Sigmoid colon (tissue), 7 donors: ENCODE data around the gene PRSS22. TPM values are rescaled to one million over a fixed set of nuclear protein-coding genes. Genes with fewer than 3 reads are reported as not detected.

Experiments
- DNase-seq: peaks from one replicate; pipeline ENCODE4 v3.0.0-alpha.2; 2019
- H3K27ac ChIP-seq, 4 donors: fragments of 200-600 bp; sonication (generic); one replicate each; pipeline ENCODE4 v1.5.1; 2016 to 2019; ENCODE audit warnings: mild to moderate bottlenecking in 1 of 4
- H3K27me3 ChIP-seq, 3 donors: fragments of 200-600 bp; sonication (generic); one replicate each; pipeline ENCODE4 v1.5.1; 2019; ENCODE audit warnings: mild to moderate bottlenecking in 1 of 3
- H3K36me3 ChIP-seq, 4 donors: fragments of 200-600 bp; sonication (generic); one replicate each; pipeline ENCODE4 v1.5.1; 2016 to 2019
- H3K4me1 ChIP-seq, 4 donors: fragments of 200-600 bp; sonication (generic); one replicate each; pipeline ENCODE4 v1.5.1; 2017 to 2019
- H3K4me3 ChIP-seq, 4 donors: fragments of 200-600 bp; sonication (generic); one replicate each; pipeline ENCODE4 v1.5.1; 2017 to 2019; ENCODE audit warnings: mild to moderate bottlenecking in 2 of 4, moderate library complexity in 1 of 4
- H3K9me3 ChIP-seq, 4 donors: fragments of 200-600 bp in 3 of 4; sonication (generic) in 3 of 4; one replicate each; pipeline versions ENCODE4 v1.5.1 to v1.6.1; 2013 to 2019
- EP300 ChIP-seq, 4 donors: sonication (generic); formaldehyde crosslinking; IDR thresholded peaks; one replicate each; pipeline ENCODE4 v1.6.1; 2017; ENCODE audit warnings: antibody characterized with exemption in 4 of 4
- POLR2A ChIP-seq, 2 donors: fragments of 450-650 bp; IDR thresholded peaks; one replicate each; pipeline ENCODE4 v1.6.1; 2016; ENCODE audit warnings: antibody characterized with exemption in 2 of 2, mild to moderate bottlenecking in 2 of 2, moderate library complexity in 2 of 2
- POLR2AphosphoS5 ChIP-seq, 4 donors: sonication (generic); formaldehyde crosslinking; IDR thresholded peaks; one replicate each; pipeline ENCODE4 v1.6.1; 2017; ENCODE audit warnings: antibody characterized with exemption in 4 of 4
- WGBS, 2 donors: extraction: QIAGEN DNeasy Blood & Tissue Kit; methylation state at CpG; one replicate each; pipeline ENCODE4 v1.1.7; 2013; 5-methylcytosine and 5-hydroxymethylcytosine counted together
- intact Hi-C: fragments of 100-400 bp; cut with DNase I; formaldehyde crosslinking; loops from one replicate; pipeline ENCODE4 v1.15.1; 2023
- polyA plus RNA-seq, 3 donors: library from polyadenylated mRNA; stranded (reverse); fragments of 200-250 nt; gene quantifications; one replicate each; pipeline ENCODE4 v1.2.3, GENCODE V29; 2013
- total RNA-seq, 4 donors: library from RNA; depleted of rRNA; stranded (reverse); fragments of >200 nt; gene quantifications; one replicate each; pipeline ENCODE4 v1.1.0, GENCODE V29; 2016
- TF ChIP-seq, protein P1 (sequence below), 4 experiments: fragments of 450-650 bp in 3 of 4; fragments of 200-600 bp in 1 of 4; IDR thresholded peaks; one replicate each; pipeline ENCODE4 v1.5.1; 2016 to 2019; ENCODE audit warnings: antibody characterized with exemption in 4 of 4, mild to moderate bottlenecking in 3 of 4, moderate library complexity in 2 of 4
- donor health status: healthy with polysubstance abuse.
- donor health status: Bipolar disorder and iron deficiency.
- donor health status: healthy.

The PRSS22 gene
- total and polyA plus RNA-seq, 7 donors: 20.8 TPM; not detected in 6

DNA sequence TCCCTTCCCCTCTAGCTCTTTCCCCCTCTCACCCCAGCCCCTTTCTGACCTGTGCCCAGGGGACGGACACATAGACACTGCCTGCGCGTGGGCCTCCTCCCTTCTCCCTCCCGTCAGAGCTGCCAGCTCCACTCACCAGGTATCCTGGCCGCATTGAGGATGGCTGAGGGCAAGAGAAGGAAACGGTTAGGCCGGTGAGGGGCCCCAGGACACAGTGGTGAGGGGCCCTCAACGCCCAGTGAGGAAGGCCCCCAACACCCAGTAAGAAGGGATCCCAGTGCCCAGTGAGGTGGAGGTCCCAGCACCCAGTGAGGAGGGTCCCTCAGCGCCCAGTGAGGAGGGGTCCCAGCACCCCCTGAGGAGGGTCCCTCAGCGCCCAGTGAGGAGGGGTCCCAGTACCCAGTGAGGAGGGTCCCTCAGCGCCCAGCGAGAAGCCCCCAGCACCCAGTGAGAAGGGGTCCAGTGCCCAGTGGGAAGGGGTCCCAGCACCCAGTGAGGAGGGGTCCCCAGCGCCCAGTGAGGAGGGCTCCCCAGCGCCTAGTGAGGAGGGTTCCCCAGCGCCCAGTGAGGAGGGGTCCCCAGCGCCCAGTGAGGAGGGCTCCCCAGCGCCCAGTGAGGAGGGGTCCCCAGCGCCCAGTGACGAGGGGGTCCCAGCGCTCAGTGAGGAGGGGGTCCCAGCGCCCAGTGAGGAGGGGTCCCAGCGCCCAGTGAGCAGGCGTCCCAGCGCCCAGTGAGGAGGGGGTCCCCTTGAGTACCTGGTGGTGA, 1.1 kb downstream of the PRSS22 start:
- intact Hi-C loops: no loop called here
- Histone ChIP-seq H3K4me3 (no peak overlapping the region), H3K36me3 (no peaks in the 10 kb centered on the region), H3K4me1 (peaks cover 0 to 4% (median 0%) of the 10 kb centered on the region in 4 donors), H3K27ac (no peak overlapping the region), H3K9me3 (peaks cover 1 to 9% (median 3%) of the 10 kb centered on the region in 4 donors), H3K27me3 (peaks cover 19 to 68% (median 53%) of the 10 kb centered on the region in 3 donors)
- 83 to 87% methylated on average over 24 of the region's 24 CpGs for WGBS, 2 donors
- no peak for TF ChIP-seq POLR2AphosphoS5 (IDR thresholded peaks at IDR 0.05)
- no peak for TF ChIP-seq POLR2A (IDR thresholded peaks at IDR 0.05)
- TF ChIP-seq, protein P1, sequence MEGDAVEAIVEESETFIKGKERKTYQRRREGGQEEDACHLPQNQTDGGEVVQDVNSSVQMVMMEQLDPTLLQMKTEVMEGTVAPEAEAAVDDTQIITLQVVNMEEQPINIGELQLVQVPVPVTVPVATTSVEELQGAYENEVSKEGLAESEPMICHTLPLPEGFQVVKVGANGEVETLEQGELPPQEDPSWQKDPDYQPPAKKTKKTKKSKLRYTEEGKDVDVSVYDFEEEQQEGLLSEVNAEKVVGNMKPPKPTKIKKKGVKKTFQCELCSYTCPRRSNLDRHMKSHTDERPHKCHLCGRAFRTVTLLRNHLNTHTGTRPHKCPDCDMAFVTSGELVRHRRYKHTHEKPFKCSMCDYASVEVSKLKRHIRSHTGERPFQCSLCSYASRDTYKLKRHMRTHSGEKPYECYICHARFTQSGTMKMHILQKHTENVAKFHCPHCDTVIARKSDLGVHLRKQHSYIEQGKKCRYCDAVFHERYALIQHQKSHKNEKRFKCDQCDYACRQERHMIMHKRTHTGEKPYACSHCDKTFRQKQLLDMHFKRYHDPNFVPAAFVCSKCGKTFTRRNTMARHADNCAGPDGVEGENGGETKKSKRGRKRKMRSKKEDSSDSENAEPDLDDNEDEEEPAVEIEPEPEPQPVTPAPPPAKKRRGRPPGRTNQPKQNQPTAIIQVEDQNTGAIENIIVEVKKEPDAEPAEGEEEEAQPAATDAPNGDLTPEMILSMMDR (IDR thresholded peaks at IDR 0.05): no peak
- no peak for TF ChIP-seq EP300 (IDR thresholded peaks at IDR 0.05)
- DNase-seq: no peak

DNA sequence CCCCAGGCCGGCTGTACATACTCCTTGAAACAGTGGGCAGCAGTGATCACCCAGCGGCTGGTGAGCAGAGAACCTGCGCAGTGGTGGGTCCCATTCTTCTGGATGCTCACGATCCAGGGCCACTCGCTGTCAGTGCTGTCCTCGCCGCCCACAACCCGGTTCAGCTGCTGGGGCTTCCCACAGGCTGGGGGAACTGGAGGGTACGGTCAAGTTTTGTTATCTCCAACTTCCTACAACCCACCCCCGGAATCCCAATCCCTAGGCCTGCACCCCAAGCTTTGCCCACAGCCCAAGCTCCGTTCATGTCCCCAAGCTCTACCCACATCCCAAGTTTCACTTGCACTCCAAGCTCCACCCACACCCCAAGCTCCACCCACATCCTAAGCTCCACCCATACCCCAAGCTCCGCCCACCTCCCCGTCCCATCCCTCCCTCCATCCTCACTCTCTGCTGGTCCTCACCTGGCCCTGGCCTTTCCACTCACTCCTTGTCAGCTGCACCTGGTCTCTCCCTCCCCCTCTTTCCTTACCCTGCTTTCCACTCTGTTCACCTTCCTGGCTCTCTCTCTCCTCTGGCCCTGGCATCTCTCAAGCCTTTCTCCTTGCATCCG, 1.8 kb downstream of the PRSS22 start:
- TF ChIP-seq, protein P1 (IDR thresholded peaks at IDR 0.05): no peak
- TF ChIP-seq POLR2AphosphoS5 (IDR thresholded peaks at IDR 0.05): no peak
- TF ChIP-seq EP300 (IDR thresholded peaks at IDR 0.05): no peak
- no peak for TF ChIP-seq POLR2A (IDR thresholded peaks at IDR 0.05)
- Histone ChIP-seq H3K9me3 (peaks cover 0 to 9% (median 3%) of the 10 kb centered on the region in 4 donors), H3K36me3 (no peaks in the 10 kb centered on the region), H3K27ac (no peak overlapping the region), H3K27me3 (peaks cover 19 to 74% (median 60%) of the 10 kb centered on the region in 3 donors), H3K4me1 (peaks cover 0 to 4% (median 0%) of the 10 kb centered on the region in 4 donors), H3K4me3 (no peak overlapping the region)
- intact Hi-C loops: no loop called here
- DNase-seq: no peak
- WGBS, 2 donors: 91 to 92% methylated on average over 14 of the region's 14 CpGs

DNA sequence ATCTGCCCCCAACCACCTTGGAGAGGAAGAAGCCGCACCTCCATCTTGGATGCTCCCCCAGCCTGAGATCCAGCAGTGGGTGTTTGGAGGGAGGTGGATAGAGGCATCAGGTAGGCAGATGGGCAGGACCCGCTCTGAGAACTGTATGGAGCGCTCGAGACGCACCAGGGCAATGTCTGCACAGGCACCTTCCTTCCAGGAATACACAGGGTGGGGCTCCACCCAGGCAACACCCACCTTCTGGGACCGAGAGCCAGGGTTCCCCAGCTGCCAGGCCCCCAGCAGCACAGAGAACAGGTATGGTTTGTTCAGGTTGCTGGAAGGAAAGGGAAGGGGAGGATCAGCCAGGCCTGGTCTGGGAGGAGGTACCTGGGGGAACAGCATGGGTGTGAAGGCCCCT, 2.4 kb downstream of the PRSS22 start:
- WGBS, 2 donors: 53 to 65% methylated on average over 6 of the region's 6 CpGs
- Histone ChIP-seq H3K9me3 (peaks cover 0 to 5% (median 3%) of the 10 kb centered on the region in 4 donors), H3K4me3 (no peak overlapping the region), H3K36me3 (no peaks in the 10 kb centered on the region), H3K27ac (no peak overlapping the region), H3K27me3 (peaks cover 19 to 72% (median 62%) of the 10 kb centered on the region in 3 donors), H3K4me1 (peaks cover 0 to 4% (median 0%) of the 10 kb centered on the region in 4 donors)
- intact Hi-C loops: no loop called here
- DNase-seq: no peak
- TF ChIP-seq, protein P1 (IDR thresholded peaks at IDR 0.05): no peak
- TF ChIP-seq EP300 (IDR thresholded peaks at IDR 0.05) (no peak), POLR2AphosphoS5 (IDR thresholded peaks at IDR 0.05) (no peak), POLR2A (IDR thresholded peaks at IDR 0.05) (no peak)

DNA sequence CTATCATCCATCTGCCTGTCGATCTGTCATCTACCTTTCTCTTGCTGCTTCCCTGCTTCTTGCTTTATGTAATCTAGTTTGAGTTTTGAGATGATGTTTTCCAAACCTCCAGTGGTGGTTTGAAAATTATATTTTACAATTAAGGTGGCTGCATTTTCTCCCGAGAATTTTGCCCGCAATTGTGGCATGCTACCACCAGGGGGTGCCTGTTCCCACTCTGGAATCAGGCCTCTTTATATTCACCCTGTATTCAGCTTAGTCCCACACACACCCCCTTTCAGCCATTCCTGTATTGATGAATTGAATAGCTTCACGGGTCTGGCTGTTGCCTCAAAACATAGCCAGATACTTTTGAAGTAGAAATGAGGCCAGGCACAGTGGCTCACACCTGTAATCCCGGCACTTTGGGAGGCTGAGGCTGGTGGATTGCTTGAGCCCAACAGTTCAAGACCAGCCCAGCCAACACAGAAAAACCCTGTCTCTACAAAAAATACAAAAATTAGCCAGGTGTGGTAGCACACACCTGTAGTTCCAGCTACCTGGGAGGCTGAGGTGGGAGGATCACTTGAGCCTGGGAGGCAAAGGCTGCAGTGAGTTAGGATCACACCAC, 3.2 kb downstream of the PRSS22 start:
- WGBS, 2 donors: 59 to 78% methylated on average over 5 of the region's 5 CpGs
- TF ChIP-seq POLR2A (IDR thresholded peaks at IDR 0.05) (no peak), POLR2AphosphoS5 (IDR thresholded peaks at IDR 0.05) (no peak), EP300 (IDR thresholded peaks at IDR 0.05) (no peak)
- TF ChIP-seq, protein P1 (IDR thresholded peaks at IDR 0.05): no peak
- no peak for DNase-seq
- Histone ChIP-seq H3K4me1 (peaks cover 0 to 4% (median 0%) of the 10 kb centered on the region in 4 donors), H3K27ac (no peak overlapping the region), H3K27me3 (peaks cover 19 to 70% (median 58%) of the 10 kb centered on the region in 3 donors), H3K36me3 (no peaks in the 10 kb centered on the region), H3K4me3 (no peak overlapping the region), H3K9me3 (peaks cover 0 to 5% (median 3%) of the 10 kb centered on the region in 4 donors)
- intact Hi-C loops: no loop called here
